ENCODE measurements around the gene PRKCB.

PRKCB gene

GRCh38 chr16:23866621-23867020 is 30.8 kb downstream of the PRKCB start:
- DNase-seq (ENCODE audit: low read depth in 2 of 2): no peak

DNA sequence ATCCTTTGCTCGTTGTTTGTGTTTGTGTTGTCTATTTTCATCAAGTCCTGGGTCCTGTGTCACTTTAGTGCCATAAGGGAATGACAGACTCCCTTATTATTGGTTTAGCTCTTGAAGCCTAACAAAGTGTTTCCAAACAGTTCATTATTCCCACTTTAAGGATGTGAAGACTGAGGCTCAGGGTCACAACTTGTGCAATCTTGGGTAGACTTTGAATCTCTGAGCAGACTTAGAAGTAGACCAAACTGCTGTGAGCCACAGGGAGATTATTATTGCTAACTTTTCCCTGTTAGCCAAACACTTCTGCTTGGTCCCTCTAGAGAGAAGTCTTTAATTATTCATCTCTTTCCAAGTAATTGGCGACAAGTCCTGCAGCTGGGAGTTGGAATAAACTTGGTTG is 31.8 kb downstream of the PRKCB start:
- DNase-seq (ENCODE audit: low read depth in 2 of 2): no peak

- DNase-seq (ENCODE audit: low read depth in 2 of 2): no peak
Observed at GRCh38 chr16:23868136-23868535, 32.4 kb downstream of the PRKCB start.

DNA sequence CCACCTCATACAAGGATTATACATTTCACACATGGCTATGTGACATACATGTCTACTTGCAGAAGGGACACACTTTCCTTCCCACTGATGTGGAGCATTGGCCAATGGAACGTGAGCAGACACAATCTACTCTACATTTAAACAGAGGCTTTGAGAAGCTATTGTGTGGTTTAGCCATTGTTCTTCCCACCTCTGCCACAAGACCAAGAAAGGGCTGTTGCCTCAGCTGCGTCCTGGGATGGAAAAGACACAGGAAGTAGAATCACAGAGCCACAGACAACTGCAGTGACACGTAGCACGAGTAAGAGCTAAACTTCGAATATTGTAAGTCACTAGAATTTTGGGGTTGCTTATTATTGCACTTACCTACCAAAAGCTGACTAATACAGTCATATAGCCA is 33.3 kb downstream of the PRKCB start:
- DNase-seq (ENCODE audit: low read depth in 2 of 2): no peak

- DNase-seq (ENCODE audit: low read depth in 2 of 2): no peak
Observed at GRCh38 chr16:23871924-23872323, 36.1 kb downstream of the PRKCB start.

DNA sequence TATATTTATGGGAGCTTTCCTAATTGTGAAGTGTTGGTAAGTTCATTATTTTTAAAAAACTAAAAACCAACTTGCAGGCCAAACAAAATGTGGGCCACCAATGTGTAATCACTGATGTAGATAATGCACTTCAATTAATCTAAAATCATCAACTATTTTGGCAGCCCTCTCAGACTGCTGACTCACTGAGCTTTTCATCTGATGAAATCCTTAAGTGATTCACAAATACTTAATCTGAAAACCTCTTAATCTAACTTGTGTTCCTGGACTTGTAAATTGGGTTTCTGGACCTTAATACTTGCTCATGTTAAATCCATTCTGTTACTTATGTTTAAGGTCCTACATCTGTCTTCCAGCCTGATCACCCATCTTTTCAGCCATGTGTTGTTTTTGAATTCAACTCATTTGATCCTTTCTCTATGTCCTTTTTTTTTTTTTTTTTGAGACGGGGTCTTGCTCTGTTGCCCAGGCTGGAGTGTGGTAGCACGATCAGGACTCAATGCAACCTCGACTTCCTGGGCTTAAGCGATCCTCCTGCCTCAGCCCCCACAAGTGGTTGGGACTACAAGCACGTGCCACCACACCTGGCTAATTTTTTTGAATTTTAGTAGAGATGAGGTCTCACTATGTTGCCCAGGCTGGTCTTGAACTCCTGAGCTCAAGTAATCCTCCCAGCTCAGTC is 39.0 kb downstream of the PRKCB start:
- DNase-seq (ENCODE audit: low read depth in 2 of 2): no peak

DNA sequence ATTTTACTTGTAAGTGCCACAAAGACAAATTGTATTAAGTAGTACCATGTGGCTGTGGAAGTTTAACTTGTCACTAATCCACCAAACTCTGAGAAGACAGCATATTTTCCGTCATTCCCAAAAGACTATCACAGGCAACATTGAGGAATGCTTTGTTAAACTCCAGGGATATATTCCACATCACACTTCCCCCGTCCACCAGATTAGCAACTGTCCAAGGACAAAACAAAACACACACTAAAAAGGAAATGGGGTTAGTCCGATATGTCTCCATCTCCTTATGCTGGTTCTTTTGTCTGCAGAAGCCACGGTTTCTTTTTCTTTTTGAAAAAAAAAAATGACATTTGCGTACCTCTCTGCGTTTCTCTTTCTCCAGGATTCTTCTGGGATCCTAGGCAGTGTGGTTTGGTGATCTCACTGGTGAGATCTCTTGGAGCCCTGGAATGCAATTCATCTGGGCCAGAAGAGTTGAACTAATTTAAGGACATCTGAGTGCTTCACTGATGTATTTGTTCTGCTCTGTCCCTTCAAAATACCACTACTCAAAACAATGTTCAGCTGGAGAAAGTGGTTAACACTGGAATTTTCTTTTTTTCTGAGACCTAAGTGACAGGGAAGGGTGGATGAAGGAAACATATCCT is 40.6 kb downstream of the PRKCB start:
- no peak for DNase-seq (ENCODE audit: low read depth in 2 of 2)

DNA sequence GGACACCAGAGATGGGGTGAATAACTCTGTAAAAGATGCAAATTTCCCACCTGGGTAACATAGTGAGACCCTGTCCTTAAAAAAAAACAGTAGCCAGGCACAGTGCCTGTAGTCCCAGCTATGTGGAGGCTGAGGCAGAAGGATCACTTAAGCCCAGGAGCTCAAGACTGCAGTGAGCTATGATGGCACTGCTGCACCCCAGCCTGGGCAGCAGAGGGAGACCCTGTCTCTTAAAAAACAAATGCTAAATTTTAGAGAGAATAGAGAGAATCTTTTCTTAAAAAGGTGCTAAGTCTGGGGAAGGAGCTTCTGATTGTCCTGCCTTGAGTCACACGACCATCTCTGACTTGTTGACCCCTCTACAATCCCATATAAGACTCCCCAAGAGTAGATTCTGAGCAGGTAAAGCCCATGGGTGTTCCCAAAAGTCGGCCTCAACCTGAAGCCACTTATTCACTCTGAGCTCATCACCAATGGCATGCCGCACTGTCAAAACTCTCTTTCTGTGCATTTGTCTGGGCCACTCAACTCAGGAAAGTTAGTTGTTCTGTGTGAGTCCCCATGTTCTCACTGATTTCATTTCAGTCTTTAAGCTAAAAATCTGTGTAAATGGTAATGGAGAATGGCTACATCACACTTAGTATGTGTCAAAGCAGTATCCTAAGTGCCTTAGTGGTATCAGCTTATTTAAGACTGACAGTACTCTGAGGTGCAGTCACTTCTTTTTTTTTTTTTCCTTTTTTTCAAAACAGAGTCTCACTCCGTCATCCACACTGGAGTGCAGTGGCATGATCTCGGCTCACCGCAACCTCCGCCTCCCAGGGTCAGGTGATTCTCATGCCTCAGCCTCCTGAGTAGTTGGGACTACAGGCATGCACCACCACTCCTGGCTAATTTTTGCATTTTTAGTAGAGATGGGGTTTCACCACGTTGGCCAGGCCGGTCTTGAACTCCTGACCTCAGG is 41.6 kb downstream of the PRKCB start:
- no peak for DNase-seq (ENCODE audit: low read depth in 2 of 2)

GRCh38 chr16:23879735-23880373 is 44.1 kb downstream of the PRKCB start:
- no peak for DNase-seq (ENCODE audit: low read depth in 2 of 2)

GRCh38 chr16:23889189-23889588 is 53.4 kb downstream of the PRKCB start:
- no peak for DNase-seq (ENCODE audit: low read depth in 2 of 2)

- no peak for DNase-seq (ENCODE audit: low read depth in 2 of 2)
Observed at GRCh38 chr16:23893986-23894385, 58.2 kb downstream of the PRKCB start.

- DNase-seq (ENCODE audit: low read depth in 2 of 2): no peak
Observed at GRCh38 chr16:23895052-23895451, 59.3 kb downstream of the PRKCB start.

- DNase-seq (ENCODE audit: low read depth in 2 of 2): no peak
Observed at GRCh38 chr16:23896832-23897821, 61.3 kb downstream of the PRKCB start.

- DNase-seq (ENCODE audit: low read depth in 2 of 2): no peak
Observed at GRCh38 chr16:23898682-23899430, 63.1 kb downstream of the PRKCB start.

- no peak for DNase-seq (ENCODE audit: low read depth in 2 of 2)
Observed at GRCh38 chr16:23899869-23900268, 64.1 kb downstream of the PRKCB start.

DNA sequence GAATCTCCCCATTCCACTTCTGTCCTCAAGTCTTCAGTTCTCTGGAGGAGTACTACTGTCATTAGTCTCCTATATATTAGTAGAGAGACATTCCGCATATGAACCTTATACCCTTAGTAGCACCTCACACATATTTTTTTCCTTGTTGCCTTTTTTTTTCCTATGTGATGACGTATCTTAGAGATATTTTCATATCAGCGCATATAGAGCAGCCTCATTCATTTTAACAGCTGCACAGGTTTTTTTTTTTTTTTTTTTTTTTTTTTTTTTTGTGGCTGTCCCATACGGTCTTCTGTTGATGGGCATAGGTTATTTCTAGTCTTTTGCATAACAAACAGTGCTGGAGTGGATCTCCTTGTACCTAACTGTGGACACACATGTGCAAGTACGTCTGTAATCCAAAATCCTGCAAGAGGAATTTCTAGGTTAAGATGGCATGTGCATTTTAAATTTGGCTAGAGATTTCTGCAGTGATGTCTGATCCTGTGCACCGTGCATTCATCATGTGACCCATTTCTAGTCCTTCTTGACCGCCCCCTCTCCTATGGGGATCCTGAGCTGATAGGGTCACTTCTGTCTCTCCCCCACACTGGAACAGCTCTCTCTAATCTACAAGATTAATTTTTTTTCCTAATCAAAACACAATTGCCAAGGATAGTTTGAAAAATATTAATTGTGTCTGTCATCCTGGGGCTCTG is 64.8 kb downstream of the PRKCB start:
- no peak for DNase-seq (ENCODE audit: low read depth in 2 of 2)

DNA sequence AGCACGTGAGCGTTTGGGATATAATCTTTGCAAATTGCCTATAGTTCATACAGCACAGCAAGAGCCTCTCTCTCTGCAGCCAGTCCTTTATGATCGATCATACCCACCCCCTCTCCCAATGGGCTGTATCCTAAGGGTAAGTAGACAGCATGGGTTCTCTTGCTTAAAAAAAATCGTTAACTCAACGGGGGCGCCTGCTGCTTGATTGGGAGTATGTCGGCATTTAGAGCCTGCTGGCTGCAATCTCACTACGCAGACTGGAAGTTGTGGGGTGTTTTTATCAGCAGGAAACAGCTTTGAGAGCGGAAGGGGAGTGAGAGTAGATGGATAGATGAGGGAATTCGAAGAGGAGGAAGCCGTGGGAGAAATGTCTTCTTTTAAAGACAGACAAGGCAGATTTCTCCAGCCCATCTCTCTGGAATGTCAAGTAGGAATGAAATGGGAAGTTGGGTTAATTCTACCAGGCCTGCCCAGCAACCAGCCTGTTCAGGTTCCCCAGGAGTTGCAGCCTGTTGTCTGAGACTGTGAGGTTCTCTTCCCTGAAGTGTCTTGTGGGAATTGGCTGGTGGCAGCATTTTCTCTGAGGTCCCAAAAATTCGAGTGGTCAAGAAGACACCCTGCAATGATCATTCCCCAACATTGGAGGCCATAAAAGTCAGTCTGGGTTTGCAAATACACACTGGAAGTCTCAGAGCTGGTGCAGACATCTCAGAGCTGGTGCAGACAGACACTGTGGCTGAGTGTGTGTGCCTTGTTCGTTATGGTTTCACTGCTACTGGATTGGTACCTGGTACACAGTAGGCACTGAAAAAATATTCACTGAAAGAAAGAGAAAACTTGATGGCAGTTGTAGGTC is 65.6 kb downstream of the PRKCB start:
- DNase-seq (ENCODE audit: low read depth in 2 of 2): no peak

- DNase-seq (ENCODE audit: low read depth in 2 of 2): no peak
Observed at GRCh38 chr16:23902034-23902747, 66.4 kb downstream of the PRKCB start.
